HG03460 (cell line): Measurements from ENCODE around the gene PARD3B.

Source experiments
- ATAC-seq: cut with Tn5 transposase; IDR thresholded peaks from one replicate; pipeline ENCODE4 v1.9.1; 2021; ENCODE audit not compliant: unreplicated experiment

Gene PARD3B

GRCh38 chr2:205047273-205047839 is 502.1 kb downstream of the PARD3B start:
- ATAC-seq = no peak

DNA sequence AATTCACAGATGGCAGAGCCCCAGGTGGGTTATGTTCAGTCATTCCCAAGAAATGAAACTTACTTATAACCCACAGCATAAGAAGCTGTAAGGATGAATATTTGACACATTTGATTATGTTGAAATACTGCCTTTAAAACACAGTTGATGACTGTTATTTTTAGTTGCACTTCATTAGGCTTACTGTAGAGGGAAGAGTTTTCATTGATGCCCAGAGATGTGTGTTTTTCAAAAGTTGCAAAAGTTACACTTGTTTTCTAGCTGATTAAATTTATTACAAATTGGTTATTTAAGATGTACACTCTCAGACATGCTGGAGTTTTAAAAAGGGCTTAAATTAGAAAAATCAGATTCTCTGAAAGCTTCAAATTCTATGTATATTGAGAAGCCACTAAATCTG is 506.1 kb downstream of the PARD3B start:
- ATAC-seq = no peak

DNA sequence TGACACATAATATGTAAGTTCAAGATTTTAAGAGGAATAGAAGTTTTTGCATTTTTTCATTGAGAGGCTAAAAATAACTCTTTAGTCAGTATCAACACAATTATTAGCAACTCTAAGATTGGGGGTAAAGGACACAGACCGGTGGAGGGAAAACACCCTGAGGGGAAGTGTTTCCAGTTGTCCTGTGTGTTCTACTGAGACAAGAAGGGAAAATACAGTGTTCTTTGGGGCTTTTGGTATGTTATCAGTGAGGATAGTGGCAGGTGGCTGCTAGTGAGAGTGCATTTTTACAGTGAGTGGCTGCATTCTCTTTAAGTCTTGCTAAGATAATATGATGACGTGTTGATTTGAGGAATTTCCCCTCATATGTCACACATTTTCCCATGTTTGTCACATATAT is 507.5 kb downstream of the PARD3B start:
- ATAC-seq = no peak

DNA sequence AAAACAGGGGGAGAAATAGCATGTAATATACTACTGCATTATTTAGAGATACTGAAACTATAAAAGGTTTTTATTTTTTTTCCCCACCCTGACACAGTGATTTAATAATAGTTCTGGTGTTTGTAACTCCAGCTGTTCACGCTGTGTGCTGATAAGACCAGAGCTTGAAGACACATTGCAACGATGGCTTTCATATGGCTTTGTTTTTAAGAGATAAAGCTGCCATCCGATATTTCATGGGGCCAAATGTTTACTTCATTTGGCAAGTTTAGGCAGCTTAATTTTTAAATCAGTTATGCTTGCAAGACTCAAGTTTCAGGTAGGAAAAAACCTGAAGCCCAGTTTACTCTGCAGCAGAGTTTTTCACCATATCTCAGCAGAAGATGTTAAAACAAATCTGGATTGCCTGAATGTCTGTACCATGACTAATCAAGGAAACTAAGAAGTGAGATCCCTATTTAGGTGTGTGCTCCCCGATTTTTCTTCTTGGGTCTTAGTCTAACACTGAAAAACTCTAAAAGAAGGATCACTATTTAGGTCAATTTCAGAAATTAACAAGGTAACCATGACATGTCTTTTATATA is 508.6 kb downstream of the PARD3B start:
- ATAC-seq = no peak

DNA sequence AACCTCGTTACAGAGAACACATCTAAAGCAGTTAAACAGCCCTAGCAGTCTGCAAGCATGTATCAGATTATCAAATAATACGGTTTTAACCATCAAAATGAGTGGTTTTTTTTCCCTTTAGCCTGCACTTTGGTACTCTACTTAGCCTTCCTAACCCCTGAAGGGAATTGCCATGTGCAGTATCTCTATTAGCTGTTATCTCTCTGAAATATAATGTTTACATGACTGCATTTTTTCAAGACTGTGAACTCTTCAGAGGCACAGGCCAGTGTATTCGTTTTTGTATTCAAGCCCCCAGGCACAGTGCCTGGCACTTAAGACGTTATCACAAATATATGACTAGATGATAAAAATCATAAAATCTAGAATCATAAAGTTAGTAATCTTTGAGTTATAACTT is 509.5 kb downstream of the PARD3B start:
- no peak for ATAC-seq

DNA sequence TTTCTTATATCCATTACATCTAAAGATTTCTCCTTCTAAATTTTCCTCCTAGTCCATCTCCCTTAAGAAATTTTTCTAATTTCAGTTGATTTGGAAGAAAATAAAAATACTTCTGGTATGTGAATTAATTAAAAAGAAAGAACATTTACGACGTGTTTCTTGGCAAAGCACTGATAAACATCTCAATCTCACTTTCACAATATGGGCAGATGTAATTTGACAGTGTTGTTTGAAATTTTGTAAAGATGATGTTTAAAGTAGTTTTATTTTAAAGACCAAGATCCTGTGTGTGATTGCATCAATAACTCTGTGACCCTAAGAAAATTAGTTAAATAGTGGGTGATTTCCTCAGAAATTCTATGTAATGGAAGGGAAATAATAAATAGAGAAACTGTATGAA is 510.0 kb downstream of the PARD3B start:
- ATAC-seq = no peak

DNA sequence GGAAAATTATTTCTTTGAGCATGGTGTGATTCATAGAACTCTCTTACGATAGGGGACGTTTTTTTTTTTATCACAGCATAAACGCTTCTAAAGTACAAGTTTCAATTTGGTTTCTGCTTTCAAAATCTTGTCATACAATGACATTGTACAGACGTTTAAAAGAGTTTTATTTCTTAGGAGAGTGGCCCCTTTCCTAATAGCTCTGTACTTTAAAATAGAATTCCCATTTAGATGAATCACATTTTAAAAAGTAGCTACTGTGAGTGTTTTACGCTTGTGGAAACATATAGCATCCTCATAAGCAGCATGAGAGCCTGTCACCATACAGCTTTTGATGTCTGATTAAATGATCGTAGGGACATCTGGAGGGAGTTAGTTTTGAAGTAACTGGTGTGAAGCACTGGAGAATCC is 510.9 kb downstream of the PARD3B start:
- ATAC-seq = no peak

DNA sequence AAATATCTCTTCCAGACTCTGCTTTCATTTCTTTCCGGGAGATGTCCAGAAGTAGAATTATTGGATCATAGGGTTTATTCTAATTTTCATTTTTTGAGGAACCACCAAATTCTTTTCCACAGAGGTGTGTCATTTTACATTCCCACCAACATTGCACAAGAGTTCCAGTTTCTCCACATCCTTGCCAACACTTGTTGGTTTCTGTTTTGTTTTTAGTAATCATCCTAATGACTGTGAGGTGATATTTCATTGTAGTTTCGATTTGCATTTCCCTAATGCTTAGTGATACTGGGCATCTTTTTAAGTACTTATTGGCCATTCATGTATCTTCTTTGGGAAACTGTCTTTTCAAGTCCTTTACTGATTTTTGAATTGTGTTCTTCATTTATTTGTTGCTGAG is 513.1 kb downstream of the PARD3B start:
- ATAC-seq = no peak

- ATAC-seq = no peak
Observed at GRCh38 chr2:205060269-205060668, 515.0 kb downstream of the PARD3B start.

- no peak for ATAC-seq
Observed at GRCh38 chr2:205066081-205066480, 520.8 kb downstream of the PARD3B start.

DNA sequence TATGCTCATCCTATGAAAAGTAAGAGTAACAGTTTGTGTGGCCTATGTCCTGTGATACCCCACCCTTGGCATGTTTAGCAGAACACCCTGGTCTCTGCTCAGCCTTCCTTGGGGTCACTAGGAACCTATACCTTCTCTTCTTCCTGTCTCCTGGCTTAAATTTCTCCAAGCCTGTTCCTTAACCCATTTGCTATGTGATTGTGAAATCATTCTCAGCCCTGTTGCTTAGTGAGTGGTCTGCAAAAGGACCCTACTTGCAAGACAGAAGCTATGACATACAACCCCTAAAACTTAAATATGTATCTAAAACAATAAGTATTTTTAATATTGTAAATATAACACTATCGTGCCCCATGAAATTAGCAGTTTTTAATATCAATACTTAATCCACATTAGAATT is 524.7 kb downstream of the PARD3B start:
- no peak for ATAC-seq

DNA sequence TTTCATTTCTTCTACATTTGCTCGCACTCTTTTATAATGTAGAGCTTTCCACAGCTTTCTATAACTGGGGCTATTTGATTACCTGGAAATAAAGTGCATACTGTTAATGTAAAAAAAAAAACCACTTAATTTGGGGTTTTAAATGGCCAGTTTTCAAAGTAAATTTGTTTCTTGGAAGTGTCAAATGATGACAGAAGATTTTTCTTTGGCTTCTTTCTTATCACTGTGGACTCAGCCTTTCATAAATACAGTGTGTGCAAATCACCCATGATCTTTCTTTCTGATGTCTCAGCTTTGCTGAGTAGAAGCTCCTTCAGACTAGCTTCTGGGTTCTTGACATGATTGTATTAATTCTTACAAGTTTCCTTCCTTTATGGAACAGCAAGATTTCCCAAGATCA is 525.6 kb downstream of the PARD3B start:
- ATAC-seq = no peak

- no peak for ATAC-seq
Observed at GRCh38 chr2:205073433-205074020, 528.3 kb downstream of the PARD3B start.

DNA sequence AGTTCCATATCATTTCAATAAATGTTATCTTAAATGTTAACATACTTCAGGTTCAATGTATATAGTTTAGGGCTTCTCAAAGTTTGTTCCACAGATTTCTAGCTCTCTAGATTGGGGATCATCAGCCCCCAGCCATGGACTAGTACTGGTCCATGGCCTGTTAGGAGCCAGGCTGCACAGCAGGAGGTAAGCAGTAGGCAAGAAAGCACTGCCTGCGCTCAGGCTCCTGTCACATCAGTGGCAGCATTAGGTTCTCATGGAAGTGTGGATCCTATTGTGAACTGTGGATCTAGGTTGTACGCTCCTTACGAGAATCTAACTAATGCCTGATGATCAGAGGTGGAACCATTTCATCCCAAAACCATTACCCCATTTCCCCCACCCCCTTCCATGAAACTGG is 531.1 kb downstream of the PARD3B start:
- no peak for ATAC-seq

- no peak for ATAC-seq
Observed at GRCh38 chr2:205077159-205077558, 531.9 kb downstream of the PARD3B start.

GRCh38 chr2:205078762-205079161 is 533.5 kb downstream of the PARD3B start:
- no peak for ATAC-seq

DNA sequence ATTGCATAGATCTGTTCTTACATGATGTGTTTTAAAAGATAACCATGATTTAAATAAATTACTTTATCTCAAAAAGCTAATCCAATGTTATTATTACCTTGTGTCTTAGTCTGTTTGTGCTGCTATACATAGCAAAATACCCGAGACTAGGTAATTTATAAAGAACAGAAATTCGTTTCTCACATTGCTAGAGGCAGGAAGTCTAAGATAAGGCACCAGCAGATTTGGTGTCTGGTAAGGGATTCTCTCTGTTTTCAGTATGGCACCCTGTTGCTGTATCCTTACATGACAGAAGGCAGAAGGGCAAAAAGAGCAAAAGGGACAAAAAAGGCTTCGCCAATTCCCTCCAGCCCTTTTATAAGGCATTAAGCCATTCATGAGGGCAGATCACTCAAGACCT is 533.9 kb downstream of the PARD3B start:
- no peak for ATAC-seq

DNA sequence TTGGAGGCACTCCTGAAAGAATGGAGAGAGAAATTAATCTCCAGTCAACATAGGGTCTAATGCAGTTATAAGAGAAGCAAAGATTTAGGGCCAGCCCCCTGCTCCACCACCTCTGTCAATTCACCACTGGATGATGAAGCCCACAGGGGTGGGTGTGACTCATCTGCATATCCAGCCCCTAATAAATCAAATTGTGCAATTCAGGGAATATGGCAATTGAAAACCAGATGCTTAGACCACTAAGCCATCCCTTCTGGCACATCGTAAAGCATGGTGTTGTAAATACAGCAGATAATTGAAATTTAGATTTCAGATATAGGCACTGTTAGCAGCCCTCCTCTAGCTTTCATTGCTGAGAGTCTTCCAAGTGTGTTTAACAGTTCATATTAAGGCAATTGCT is 541.4 kb downstream of the PARD3B start:
- no peak for ATAC-seq

DNA sequence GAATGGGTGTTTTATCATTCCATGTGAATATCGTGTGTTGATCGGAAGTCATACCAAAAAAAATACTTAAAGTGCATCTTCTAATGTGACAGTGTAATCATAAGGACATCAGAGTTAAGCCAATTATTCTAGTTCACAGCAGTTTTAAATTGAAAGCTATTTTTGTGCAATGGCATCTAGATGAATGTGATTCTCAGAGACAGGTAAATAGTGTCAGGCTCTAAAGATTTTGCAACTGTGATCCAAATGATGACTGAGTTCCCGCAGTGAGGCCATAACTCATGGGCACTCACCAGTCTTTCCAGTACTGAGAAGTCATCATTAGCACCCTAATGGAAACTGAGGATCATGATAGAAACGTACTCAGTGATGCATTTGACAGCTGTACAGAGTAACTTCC is 542.6 kb downstream of the PARD3B start:
- no peak for ATAC-seq

- no peak for ATAC-seq
Observed at GRCh38 chr2:205089958-205090357, 544.7 kb downstream of the PARD3B start.

- ATAC-seq = no peak
Observed at GRCh38 chr2:205091411-205091810, 546.1 kb downstream of the PARD3B start.

GRCh38 chr2:205094031-205094430 is 548.8 kb downstream of the PARD3B start:
- ATAC-seq = no peak

- no peak for ATAC-seq
Observed at GRCh38 chr2:205103699-205104098, 558.4 kb downstream of the PARD3B start.
